Panc1 (cell line): ENCODE data around the gene ECHS1. TPM values are rescaled to one million over a fixed set of nuclear protein-coding genes. Genes with fewer than 3 reads are reported as not detected.

Experiments used
- ATAC-seq: fragments of 200-7000 bp; cut with Tn5 transposase; 2 replicates; pipeline ENCODE4 v1.9.1; 2020; ENCODE audit warnings: mild to moderate bottlenecking, moderate library complexity
- BruUV-seq: library from RNA; stranded (reverse); fragments of 400-500 nt; replicated peaks from 2 replicates; lab custom pipeline; 2021; lab: Mats Ljungman, UMichigan
- CTCF ChIA-PET: fragments of 300-600 bp; sonication (Branson Sonifier 250); formaldehyde crosslinking; loops from one replicate; lab custom pipeline; 2022; ENCODE audit warnings: antibody characterized with exemption; lab: Charles Lee
- POLR2A ChIA-PET: fragments of 300-600 bp; sonication (Branson Sonifier 250); formaldehyde crosslinking; loops from one replicate; lab custom pipeline; 2022; ENCODE audit warnings: antibody characterized with exemption; lab: Charles Lee
- DNase-seq: peaks from one replicate; pipeline ENCODE4 v3.0.0-alpha.2; 2010; ENCODE audit warnings: low read depth, low spot score
- H3K27ac ChIP-seq: 2 replicates; pipeline ENCODE4 v1.5.1; 2011; ENCODE audit warnings: mild to moderate bottlenecking, low read length, inconsistent platforms
- H3K27me3 ChIP-seq: fragments of 200-500 bp; sonication (Bioruptor generic); 2 replicates; pipeline ENCODE4 v1.6.0; 2014; ENCODE audit warnings: low read length, inconsistent platforms; ENCODE audit not compliant: control insufficient read depth, insufficient read depth
- H3K36me3 ChIP-seq: fragments of 200-500 bp; sonication (Bioruptor generic); 2 replicates; pipeline ENCODE4 v1.5.1; 2014; ENCODE audit warnings: inconsistent platforms, mild to moderate bottlenecking, low read length, moderate library complexity; ENCODE audit not compliant: control insufficient read depth, insufficient read depth
- H3K4me1 ChIP-seq: 2 replicates; pipeline ENCODE4 v1.5.1; 2011; ENCODE audit warnings: inconsistent platforms, mild to moderate bottlenecking, low read length, moderate library complexity; ENCODE audit not compliant: control insufficient read depth, insufficient read depth
- H3K4me3 ChIP-seq, 2 experiments: 2 replicates each; pipeline ENCODE4 v1.5.1; 2011 to 2012; ENCODE audit warnings: low read depth in 2 of 2, low read length in 2 of 2, mild to moderate bottlenecking in 2 of 2, inconsistent platforms in 1 of 2, moderate library complexity in 1 of 2
- H3K9me3 ChIP-seq: fragments of 200-500 bp; sonication (Bioruptor generic); 2 replicates; pipeline ENCODE4 v1.5.1; 2014; ENCODE audit warnings: low read depth, mild to moderate bottlenecking, inconsistent platforms, low read length, moderate library complexity; ENCODE audit not compliant: control insufficient read depth, insufficient read depth
- POLR2AphosphoS5 ChIP-seq: IDR thresholded peaks from 2 replicates; pipeline ENCODE4 v1.6.1; 2012; ENCODE audit warnings: mild to moderate bottlenecking, low read depth, low read length, moderate library complexity
- SIN3A ChIP-seq: IDR thresholded peaks from 2 replicates; pipeline ENCODE4 v1.6.1; 2012; ENCODE audit warnings: low read depth, mild to moderate bottlenecking, low read length, moderate library complexity, borderline replicate concordance; ENCODE audit not compliant: insufficient read depth
- TCF7L2 ChIP-seq: IDR thresholded peaks from 2 replicates; pipeline ENCODE4 v1.6.1; 2011; ENCODE audit warnings: mild to moderate bottlenecking, low read depth, low read length, inconsistent platforms
- in situ Hi-C: cut with HindIII; loops from 2 replicates; pipeline ENCODE4 v1.10.0; 2016; ENCODE audit warnings: low sequenced_read_pairs, low pct_unique_long_range_greater_than_20kb
- intact Hi-C: fragments of 100-400 bp; cut with micrococcal nuclease; formaldehyde crosslinking; loops from one replicate; pipeline ENCODE4 v1.10.0; 2022; ENCODE audit not compliant: unreplicated experiment
- total RNA-seq: library from RNA; stranded (reverse); gene quantifications from one replicate; pipeline ENCODE4 v1.2.1, GENCODE V29; 2021; ENCODE audit not compliant: unreplicated experiment
- TF ChIP-seq, protein P1 (sequence below), 2 experiments: IDR thresholded peaks; 2 replicates each; pipeline ENCODE4 v1.6.1; 2011 to 2012; ENCODE audit warnings: low read depth in 2 of 2, control low read depth in 1 of 2, low read length in 1 of 2, mild to moderate bottlenecking in 1 of 2, moderate library complexity in 1 of 2; ENCODE audit not compliant: insufficient read depth in 1 of 2

Gene ECHS1
- total RNA-seq, 1 experiment from 2014 or later: 165 TPM

DNA sequence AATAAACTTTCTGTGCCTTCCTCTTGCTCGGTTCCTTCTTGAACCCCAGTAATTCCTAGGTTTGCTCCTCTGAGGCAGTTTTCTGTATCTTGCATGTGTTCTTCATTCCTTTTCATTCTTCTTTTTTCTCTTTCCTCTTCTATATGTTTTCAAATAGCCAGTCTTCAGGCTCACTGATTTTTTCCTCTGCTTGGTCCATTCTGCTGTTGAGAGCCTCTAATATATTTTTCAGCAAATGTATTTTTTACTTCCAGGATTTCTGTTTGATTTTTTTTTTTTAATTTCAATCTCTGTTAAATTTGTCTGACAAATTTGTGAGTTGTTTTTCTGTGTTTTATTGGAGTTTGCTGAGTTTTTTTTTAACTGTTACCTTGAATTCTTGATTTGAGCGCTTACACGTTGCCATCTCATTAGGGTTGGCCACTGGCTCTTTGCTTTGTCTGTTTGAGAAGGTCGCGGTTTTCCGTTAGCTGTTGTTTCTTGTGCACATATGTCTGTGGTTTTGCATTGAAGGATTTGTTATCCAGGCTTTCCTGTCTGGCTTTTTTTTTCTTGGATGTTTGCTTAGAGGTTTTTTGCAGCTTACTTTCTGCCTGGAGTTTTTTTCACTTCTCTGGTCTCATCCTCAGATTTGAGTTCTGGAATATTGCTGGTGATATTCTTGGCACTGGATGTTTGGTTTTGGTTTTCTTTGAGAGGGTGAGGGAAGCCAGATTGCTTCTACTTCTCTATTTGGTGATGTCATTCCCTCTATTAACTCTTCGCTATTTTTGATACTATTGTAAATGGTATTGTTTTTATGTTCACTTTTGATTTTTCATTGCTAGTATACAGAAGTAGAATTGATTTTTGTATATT is 38.6 kb upstream of the ECHS1 start:
- in situ Hi-C loops (no loop called here), intact Hi-C loops (no loop called here)
- TF ChIP-seq, protein P1, sequence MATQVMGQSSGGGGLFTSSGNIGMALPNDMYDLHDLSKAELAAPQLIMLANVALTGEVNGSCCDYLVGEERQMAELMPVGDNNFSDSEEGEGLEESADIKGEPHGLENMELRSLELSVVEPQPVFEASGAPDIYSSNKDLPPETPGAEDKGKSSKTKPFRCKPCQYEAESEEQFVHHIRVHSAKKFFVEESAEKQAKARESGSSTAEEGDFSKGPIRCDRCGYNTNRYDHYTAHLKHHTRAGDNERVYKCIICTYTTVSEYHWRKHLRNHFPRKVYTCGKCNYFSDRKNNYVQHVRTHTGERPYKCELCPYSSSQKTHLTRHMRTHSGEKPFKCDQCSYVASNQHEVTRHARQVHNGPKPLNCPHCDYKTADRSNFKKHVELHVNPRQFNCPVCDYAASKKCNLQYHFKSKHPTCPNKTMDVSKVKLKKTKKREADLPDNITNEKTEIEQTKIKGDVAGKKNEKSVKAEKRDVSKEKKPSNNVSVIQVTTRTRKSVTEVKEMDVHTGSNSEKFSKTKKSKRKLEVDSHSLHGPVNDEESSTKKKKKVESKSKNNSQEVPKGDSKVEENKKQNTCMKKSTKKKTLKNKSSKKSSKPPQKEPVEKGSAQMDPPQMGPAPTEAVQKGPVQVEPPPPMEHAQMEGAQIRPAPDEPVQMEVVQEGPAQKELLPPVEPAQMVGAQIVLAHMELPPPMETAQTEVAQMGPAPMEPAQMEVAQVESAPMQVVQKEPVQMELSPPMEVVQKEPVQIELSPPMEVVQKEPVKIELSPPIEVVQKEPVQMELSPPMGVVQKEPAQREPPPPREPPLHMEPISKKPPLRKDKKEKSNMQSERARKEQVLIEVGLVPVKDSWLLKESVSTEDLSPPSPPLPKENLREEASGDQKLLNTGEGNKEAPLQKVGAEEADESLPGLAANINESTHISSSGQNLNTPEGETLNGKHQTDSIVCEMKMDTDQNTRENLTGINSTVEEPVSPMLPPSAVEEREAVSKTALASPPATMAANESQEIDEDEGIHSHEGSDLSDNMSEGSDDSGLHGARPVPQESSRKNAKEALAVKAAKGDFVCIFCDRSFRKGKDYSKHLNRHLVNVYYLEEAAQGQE (IDR thresholded peaks at IDR 0.05; ENCODE audit: insufficient read depth in 1 of 2, low read depth in 2 of 2, low read length in 1 of 2): no peak
- TF ChIP-seq TCF7L2 (no peak), SIN3A (no peak), POLR2AphosphoS5 (no peak)
- BruUV-seq: no TSS peak
- ChIA-PET POLR2A (no interaction called here), CTCF (no interaction called here)
- Histone ChIP-seq H3K4me1 (no peaks in the 10 kb centered on the region), H3K36me3 (peaks cover 12% of the 10 kb centered on the region), H3K27me3 (no peaks in the 10 kb centered on the region), H3K27ac (no peak overlapping the region), H3K9me3 (peaks cover 26% of the 10 kb centered on the region), H3K4me3 (no peak overlapping the region)
- ATAC-seq (no peak), DNase-seq (no peak)

DNA sequence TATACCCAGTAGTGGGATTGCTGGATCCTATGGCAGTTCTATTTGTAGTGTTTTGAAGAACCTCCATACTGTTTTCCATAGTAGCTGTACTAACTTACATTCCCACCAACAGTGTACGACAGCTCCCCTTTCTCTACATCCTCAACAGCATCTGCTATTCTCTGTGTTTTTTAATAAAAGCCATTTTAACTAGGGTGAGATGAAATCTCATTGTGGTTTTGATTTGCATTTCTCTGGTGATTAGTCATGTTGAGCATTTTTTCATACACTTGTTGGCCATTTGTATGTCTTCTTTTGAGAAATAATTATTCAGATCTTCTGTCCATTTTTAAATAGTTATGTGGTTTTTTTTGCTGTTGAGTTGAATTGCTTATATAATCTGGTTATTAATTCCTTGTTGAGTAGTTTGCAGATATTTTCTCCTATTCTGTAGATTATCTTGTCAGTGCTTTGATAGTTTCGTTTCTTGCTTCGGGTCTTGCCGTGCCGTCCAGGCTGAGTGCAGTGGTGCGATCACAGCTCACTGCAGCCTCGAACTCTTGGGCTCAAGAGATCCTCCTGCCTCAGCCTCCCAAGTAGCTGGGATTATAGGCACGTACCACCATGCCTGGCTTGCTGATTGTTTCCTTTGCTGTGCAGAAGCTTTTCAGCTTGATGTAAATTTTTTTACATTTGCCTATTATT is 32.8 kb upstream of the ECHS1 start:
- in situ Hi-C loops: no loop called here
- intact Hi-C loops: no loop called here
- POLR2A ChIA-PET: interaction anchor here (0.7 kb wide), 1 partner anchor 82 kb away, joined by 7 read pairs; no protein-coding TSS in a partner anchor
- H3K9me3 ChIP-seq: peaks cover 9% of the 10 kb centered on the region
- H3K4me3 ChIP-seq: no peak overlapping the region
- no peak overlapping the region for H3K27ac ChIP-seq
- CTCF ChIA-PET: no interaction called here
- no TSS peak for BruUV-seq
- TF ChIP-seq POLR2AphosphoS5: no peak
- TF ChIP-seq, protein P1 (IDR thresholded peaks at IDR 0.05; ENCODE audit: insufficient read depth in 1 of 2, low read depth in 2 of 2, low read length in 1 of 2): no peak
- H3K4me1 ChIP-seq: no peaks in the 10 kb centered on the region
- peaks cover 5% of the 10 kb centered on the region for H3K36me3 ChIP-seq
- ATAC-seq (no peak), DNase-seq (no peak)
- no peaks in the 10 kb centered on the region for H3K27me3 ChIP-seq
